ENCODE results near the gene FITM2. TPM values are rescaled to one million over a fixed set of nuclear protein-coding genes. Genes with fewer than 3 reads are reported as not detected.

FITM2 gene
- total and polyA plus RNA-seq, 2 donors (not counting 3 experiments of a cell fraction or from before 2014, with no cell fraction given) = 4.4 to 7.7 TPM

- CTCF ChIA-PET = interaction anchor here (0.9 kb wide), 1 partner anchor 58 kb away, joined by 3 read pairs; no protein-coding TSS in a partner anchor
Observed at GRCh38 chr20:44254073-44254472, 56.9 kb downstream of the FITM2 start.

More at GRCh38 chr20:44254073-44254472, 56.9 kb downstream of the FITM2 start:
- dilution Hi-C loops (cut with MboI; ENCODE audit: extremely low pct_ligation_motif_present, low sequenced_read_pairs) = no loop called here
- Histone ChIP-seq H3K9me1 (replicated peaks; ENCODE audit: control insufficient read depth, extremely low read depth, insufficient read depth, low read length) (no peaks in the 10 kb centered on the region), H3K9ac (replicated peaks; ENCODE audit: extremely low read depth, insufficient read depth, low read length) (no peak overlapping the region), H2AFZ (ENCODE audit: low read depth, low read length) (no peak overlapping the region), H3K4me1 (ENCODE audit: control insufficient read depth, extremely low read depth, insufficient read depth, low read length) (no peaks in the 10 kb centered on the region), H3K27me3 (ENCODE audit: control insufficient read depth in 2 of 2, insufficient read depth in 2 of 2, low read length in 2 of 2) (no peaks in the 10 kb centered on the region), H3K27ac (ENCODE audit: insufficient read depth, low read depth, low read length) (no peak overlapping the region), H3K9me3 (replicated peaks; ENCODE audit: control insufficient read depth, insufficient read depth, low read length) (no peaks in the 10 kb centered on the region), H3K4me3 (replicated peaks in 1 of 3; ENCODE audit: insufficient read depth in 1 of 3, low read depth in 1 of 3, low read length in 3 of 3) (no peak overlapping the region), H3K79me2 (ENCODE audit: control insufficient read depth, insufficient read depth, low read length) (no peaks in the 10 kb centered on the region), H3K4me2 (ENCODE audit: insufficient read depth, low read length) (no peak overlapping the region), H3K36me3 (ENCODE audit: control insufficient read depth in 2 of 2, extremely low read depth in 1 of 2, insufficient read depth in 2 of 2, low read length in 2 of 2) (no peaks in the 10 kb centered on the region), H4K20me1 (replicated peaks; ENCODE audit: control insufficient read depth, extremely low read depth, insufficient read depth, low read length) (no peaks in the 10 kb centered on the region)
- TF ChIP-seq FOS (IDR thresholded peaks at IDR 0.05; ENCODE audit: borderline replicate concordance, insufficient read depth, low read length) = no peak
- no peak for TF ChIP-seq POLR2A (IDR thresholded peaks at IDR 0.05; ENCODE audit: low read depth, low read length)
- TF ChIP-seq MAX (IDR thresholded peaks at IDR 0.05; ENCODE audit: insufficient read depth, insufficient read length) = no peak
- TF ChIP-seq GATA2 (IDR thresholded peaks at IDR 0.05; ENCODE audit: insufficient read depth, insufficient read length, low read depth, low read length) = no peak
- TF ChIP-seq POLR2AphosphoS5 (IDR thresholded peaks at IDR 0.05; ENCODE audit: insufficient read depth, low read depth, low read length) = no peak
- TF ChIP-seq JUN (IDR thresholded peaks at IDR 0.05; ENCODE audit: borderline replicate concordance, insufficient read depth, insufficient read length, low read depth) = no peak
- TF ChIP-seq CTCF (IDR thresholded peaks at IDR 0.05; ENCODE audit: extremely low read depth in 1 of 2, insufficient read depth in 1 of 2, low read depth in 1 of 2, low read length in 2 of 2) = no peak
- TF ChIP-seq EZH2 (IDR thresholded peaks at IDR 0.05; ENCODE audit: borderline replicate concordance, low read depth, low read length, severe bottlenecking) = no peak
- no peak for TF ChIP-seq MYC (IDR thresholded peaks at IDR 0.05; ENCODE audit: low read depth, low read length)
- no TSS peak for BruUV-seq (replicated peaks)
- DNase-seq (ENCODE audit: low read depth, low spot score) = no peak
- no peak for FAIRE-seq
- POLR2A ChIA-PET = no interaction called here
- intact Hi-C loops (cut with micrococcal nuclease) = no loop called here
